Activated naive CD8-positive, alpha-beta T cell (primary cell): ENCODE measurements around the gene GATA5.
"Not testable (repeated sequence)": the region's sequence is repeated elsewhere in the genome, so short reads cannot be mapped to it uniquely, and the experiment has no call there.

Experiments
- H3K27ac Mint-ChIP-seq: one replicate; pipeline ENCODE4 v1.8.0; 2021; ENCODE audit warnings: mixed read lengths
- H3K27me3 Mint-ChIP-seq: one replicate; pipeline ENCODE4 v1.8.0; 2021; ENCODE audit warnings: mixed read lengths
- H3K36me3 Mint-ChIP-seq: one replicate; pipeline ENCODE4 v1.8.0; 2021; ENCODE audit warnings: mixed read lengths
- H3K4me1 Mint-ChIP-seq: one replicate; pipeline ENCODE4 v1.8.0; 2021; ENCODE audit warnings: low read depth, mixed read lengths
- H3K4me3 Mint-ChIP-seq: one replicate; pipeline ENCODE4 v1.8.0; 2021; ENCODE audit warnings: mild to moderate bottlenecking, mixed read lengths
- H3K9me3 Mint-ChIP-seq: one replicate; pipeline ENCODE4 v1.8.0; 2021; ENCODE audit warnings: low read depth, mixed read lengths

The GATA5 gene

GRCh38 chr20:62429455-62430310 lies 46.1 kb downstream of the GATA5 start:
- Mint-ChIP-seq H3K9me3 (no peaks in the 10 kb centered on the region), H3K4me3 (no peak overlapping the region), H3K27me3 (peaks cover 12% of the 10 kb centered on the region), H3K36me3 (no peaks in the 10 kb centered on the region), H3K27ac (no peak overlapping the region), H3K4me1 (no peaks in the 10 kb centered on the region)

- no peaks in the 10 kb centered on the region for H3K4me1 Mint-ChIP-seq
- H3K9me3 Mint-ChIP-seq: no peaks in the 10 kb centered on the region
- H3K36me3 Mint-ChIP-seq: no peaks in the 10 kb centered on the region
- no peak overlapping the region for H3K4me3 Mint-ChIP-seq
- no peak overlapping the region for H3K27ac Mint-ChIP-seq
- peaks cover 6% of the 10 kb centered on the region for H3K27me3 Mint-ChIP-seq
Observed at GRCh38 chr20:62428396-62429295, 47.1 kb downstream of the GATA5 start.

- Mint-ChIP-seq H3K27me3 (peaks cover 6% of the 10 kb centered on the region), H3K9me3 (no peaks in the 10 kb centered on the region), H3K4me1 (no peaks in the 10 kb centered on the region), H3K36me3 (no peaks in the 10 kb centered on the region), H3K27ac (no peak overlapping the region), H3K4me3 (no peak overlapping the region)
Observed at GRCh38 chr20:62428002-62428372, 47.8 kb downstream of the GATA5 start.

- no peaks in the 10 kb centered on the region for H3K4me1 Mint-ChIP-seq
- no peak within 1 kb of the TSS for H3K4me3 Mint-ChIP-seq
- H3K36me3 Mint-ChIP-seq: no peaks in the 10 kb centered on the region
- no peak within 1 kb of the TSS for H3K27ac Mint-ChIP-seq
- H3K9me3 Mint-ChIP-seq: no peaks in the 10 kb centered on the region
- H3K27me3 Mint-ChIP-seq: peaks cover 6% of the 10 kb centered on the region
Observed at GRCh38 chr20:62427172-62428001, 48.4 kb downstream of the GATA5 start, which contains the start of gene RBBP8NL. Gene RBBP8NL, minus strand, starts transcription at chr20:62427539. Its CDS starts 7,892 bp downstream, at chr20:62419647.

DNA sequence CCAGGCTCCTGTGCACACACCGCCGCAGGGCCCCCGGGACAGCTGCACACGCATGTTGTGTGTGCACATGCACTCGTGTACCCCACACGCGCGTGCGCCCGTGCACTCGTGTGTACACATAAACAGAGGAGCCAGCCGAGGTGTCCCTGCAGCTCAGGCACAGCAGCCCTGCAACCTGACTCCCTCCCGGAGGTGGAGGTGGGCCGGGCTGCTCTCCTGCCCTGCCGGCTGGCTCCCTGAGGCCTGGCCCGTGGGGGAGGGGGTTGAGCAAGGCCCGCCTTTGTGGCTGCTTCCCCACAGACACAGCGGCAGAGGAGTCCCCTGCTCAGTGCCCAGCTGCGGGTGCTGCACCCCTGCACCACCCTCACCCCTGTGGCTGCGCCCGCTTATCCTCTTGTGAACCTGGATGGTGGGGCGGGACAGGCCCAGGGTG lies 49.1 kb downstream of the GATA5 start:
- Mint-ChIP-seq H3K27ac (no peak overlapping the region), H3K4me1 (no peaks in the 10 kb centered on the region), H3K4me3 (no peak overlapping the region), H3K9me3 (no peaks in the 10 kb centered on the region), H3K27me3 (peaks cover 6% of the 10 kb centered on the region), H3K36me3 (no peaks in the 10 kb centered on the region)

GRCh38 chr20:62426059-62426348 lies 49.8 kb downstream of the GATA5 start:
- H3K27me3 Mint-ChIP-seq, H3K4me1 Mint-ChIP-seq, H3K27ac Mint-ChIP-seq, H3K36me3 Mint-ChIP-seq, H3K4me3 Mint-ChIP-seq, H3K9me3 Mint-ChIP-seq: not testable (repeated sequence)

- Mint-ChIP-seq H3K36me3 (no peaks in the 10 kb centered on the region), H3K27me3 (peaks cover 3% of the 10 kb centered on the region), H3K4me3 (no peak overlapping the region), H3K4me1 (no peaks in the 10 kb centered on the region), H3K27ac (no peak overlapping the region), H3K9me3 (no peaks in the 10 kb centered on the region)
Observed at GRCh38 chr20:62425281-62426058, 50.3 kb downstream of the GATA5 start.

- H3K27ac Mint-ChIP-seq: no peak overlapping the region
- no peaks in the 10 kb centered on the region for H3K9me3 Mint-ChIP-seq
- no peaks in the 10 kb centered on the region for H3K36me3 Mint-ChIP-seq
- H3K4me1 Mint-ChIP-seq: no peaks in the 10 kb centered on the region
- H3K27me3 Mint-ChIP-seq: peaks cover 5% of the 10 kb centered on the region
- no peak overlapping the region for H3K4me3 Mint-ChIP-seq
Observed at GRCh38 chr20:62424249-62425107, 51.3 kb downstream of the GATA5 start.

DNA sequence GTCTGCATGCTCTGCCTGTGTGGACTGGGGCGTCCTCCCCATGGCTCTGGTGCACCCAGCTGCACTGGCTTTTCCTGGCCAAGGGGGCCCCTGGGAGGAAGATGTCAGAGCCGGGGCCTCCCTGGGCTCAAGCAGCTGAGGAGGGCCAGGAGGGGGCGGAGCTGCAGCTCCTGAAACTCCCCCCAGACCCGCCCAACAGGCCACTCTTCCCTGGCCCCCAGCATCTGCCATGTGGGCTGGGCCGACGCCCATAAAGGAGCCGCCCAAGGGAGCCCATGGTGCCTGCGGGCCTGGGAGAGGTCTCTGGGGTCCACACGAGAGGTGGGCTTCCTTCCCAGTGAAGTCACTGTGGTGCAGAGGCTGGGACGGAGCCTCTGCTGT lies 52.5 kb downstream of the GATA5 start:
- Mint-ChIP-seq H3K4me1 (no peaks in the 10 kb centered on the region), H3K27me3 (peaks cover 2% of the 10 kb centered on the region), H3K36me3 (no peaks in the 10 kb centered on the region), H3K9me3 (no peaks in the 10 kb centered on the region), H3K27ac (no peak overlapping the region), H3K4me3 (no peak overlapping the region)

DNA sequence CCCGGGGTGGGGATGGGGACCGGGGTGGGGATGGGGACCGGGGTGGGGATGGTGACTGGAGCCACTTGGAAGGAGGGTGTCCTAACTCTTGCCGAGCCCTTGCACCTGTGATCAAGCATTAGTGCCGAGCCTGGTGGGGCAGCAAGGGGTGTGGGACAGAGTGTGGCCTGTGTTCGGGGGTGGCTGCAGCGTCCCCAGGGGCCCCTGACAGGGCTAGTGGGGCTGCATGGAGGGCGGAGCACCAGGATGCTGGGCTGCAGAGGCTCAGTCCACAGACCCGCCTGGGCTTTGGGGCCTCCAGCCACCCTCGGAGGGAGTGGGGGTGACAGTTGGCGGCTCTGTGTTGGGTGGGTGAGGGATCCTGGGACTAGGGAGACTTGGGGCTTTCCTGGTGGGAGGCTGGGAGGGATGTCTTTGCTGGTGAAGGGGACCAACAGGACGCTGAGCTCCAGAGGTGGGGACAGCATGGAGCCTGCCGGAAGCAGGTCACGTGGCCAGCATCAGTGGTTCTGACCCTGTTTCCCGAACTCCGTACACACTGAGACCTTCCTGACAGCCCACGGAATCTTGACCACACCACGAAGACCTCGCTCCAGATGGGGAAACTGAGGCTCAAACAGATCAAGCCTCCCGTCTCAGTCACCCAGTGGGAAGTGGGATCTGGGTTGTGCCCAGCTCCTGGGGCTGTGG lies 53.0 kb downstream of the GATA5 start:
- H3K27me3 Mint-ChIP-seq: peaks cover 2% of the 10 kb centered on the region
- no peaks in the 10 kb centered on the region for H3K9me3 Mint-ChIP-seq
- no peak overlapping the region for H3K4me3 Mint-ChIP-seq
- H3K27ac Mint-ChIP-seq: no peak overlapping the region
- no peaks in the 10 kb centered on the region for H3K36me3 Mint-ChIP-seq
- H3K4me1 Mint-ChIP-seq: no peaks in the 10 kb centered on the region

DNA sequence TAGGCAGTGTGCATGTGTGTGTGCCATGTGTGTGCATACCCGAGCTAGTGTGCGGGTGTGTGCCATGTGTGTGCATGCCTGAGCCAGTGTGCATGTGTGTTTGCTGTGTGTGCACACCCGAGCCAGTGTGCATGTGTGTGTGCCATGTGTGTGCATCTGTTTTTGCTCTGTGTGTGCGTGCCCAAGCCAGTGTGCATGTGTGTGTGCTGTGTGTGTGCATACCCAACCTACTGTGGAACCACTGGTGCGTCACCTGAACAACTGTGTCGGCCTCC lies 54.1 kb downstream of the GATA5 start:
- H3K27me3 Mint-ChIP-seq: peaks cover 2% of the 10 kb centered on the region
- no peak overlapping the region for H3K27ac Mint-ChIP-seq
- H3K36me3 Mint-ChIP-seq: no peaks in the 10 kb centered on the region
- H3K9me3 Mint-ChIP-seq: no peaks in the 10 kb centered on the region
- H3K4me1 Mint-ChIP-seq: no peaks in the 10 kb centered on the region
- no peak overlapping the region for H3K4me3 Mint-ChIP-seq

- H3K27ac Mint-ChIP-seq: no peak overlapping the region
- H3K4me3 Mint-ChIP-seq: no peak overlapping the region
- H3K9me3 Mint-ChIP-seq: no peaks in the 10 kb centered on the region
- H3K4me1 Mint-ChIP-seq: no peaks in the 10 kb centered on the region
- H3K36me3 Mint-ChIP-seq: no peaks in the 10 kb centered on the region
- H3K27me3 Mint-ChIP-seq: peaks cover 2% of the 10 kb centered on the region
Observed at GRCh38 chr20:62420846-62421715, 54.7 kb downstream of the GATA5 start.

GRCh38 chr20:62419759-62420158 lies 56.0 kb downstream of the GATA5 start:
- H3K4me3 Mint-ChIP-seq: no peak overlapping the region
- H3K9me3 Mint-ChIP-seq: no peaks in the 10 kb centered on the region
- no peaks in the 10 kb centered on the region for H3K4me1 Mint-ChIP-seq
- no peak overlapping the region for H3K27ac Mint-ChIP-seq
- H3K36me3 Mint-ChIP-seq: no peaks in the 10 kb centered on the region
- H3K27me3 Mint-ChIP-seq: peaks cover 2% of the 10 kb centered on the region
